WI38 (cell line): ENCODE results near the gene POU2F3.

Source experiments
- H3K4me3 ChIP-seq: 2 replicates; pipeline ENCODE4 v1.5.1; 2011; ENCODE audit warnings: low read depth, mild to moderate bottlenecking, control low read depth, low read length
- CTCF ChIP-seq: IDR thresholded peaks from 2 replicates; pipeline ENCODE4 v1.5.1; 2012; ENCODE audit warnings: low read depth, mild to moderate bottlenecking, control low read depth, low read length

The POU2F3 gene

GRCh38 chr11:120239713-120240640 lies at the start of gene POU2F3:
Gene POU2F3 (plus strand): TSS chr11:120240140. CDS start chr11:120240344, 204 bp downstream.
- TF ChIP-seq CTCF, result no peak
- no peak within 1 kb of the TSS for H3K4me3 ChIP-seq

GRCh38 chr11:120191058-120191457 lies 48.9 kb upstream of the POU2F3 start:
- TF ChIP-seq CTCF, result no peak
- no peak overlapping the region for H3K4me3 ChIP-seq

- TF ChIP-seq CTCF, result no peak
- H3K4me3 ChIP-seq, result no peak overlapping the region
Measured at GRCh38 chr11:120192831-120193625, 46.9 kb upstream of the POU2F3 start.

GRCh38 chr11:120194166-120194565 lies 45.8 kb upstream of the POU2F3 start:
- no peak for TF ChIP-seq CTCF
- no peak overlapping the region for H3K4me3 ChIP-seq

GRCh38 chr11:120195601-120196320 lies 44.2 kb upstream of the POU2F3 start:
- TF ChIP-seq CTCF, result no peak
- no peak overlapping the region for H3K4me3 ChIP-seq

GRCh38 chr11:120196826-120197225 lies 43.1 kb upstream of the POU2F3 start:
- H3K4me3 ChIP-seq, result no peak overlapping the region
- no peak for TF ChIP-seq CTCF
